DMS153 (cell line): ENCODE results near the gene NT5M.

Source experiments
- DNase-seq: peaks from one replicate; lab custom pipeline; 2025; lab: John Stamatoyannopoulos, UW

Gene NT5M

GRCh38 chr17:17395246-17395802 is 92.2 kb downstream of the NT5M start:
- DNase-seq = no peak

- no peak for DNase-seq
Measured at GRCh38 chr17:17395885-17396284, 92.7 kb downstream of the NT5M start.
